Measurements from ENCODE around the gene ARVCF. TPM values are rescaled to one million over a fixed set of nuclear protein-coding genes. Genes with fewer than 3 reads are reported as not detected.

ARVCF gene
- total and polyA plus RNA-seq, 2 experiments from 2014 or later = 15.6 to 122 TPM

DNA sequence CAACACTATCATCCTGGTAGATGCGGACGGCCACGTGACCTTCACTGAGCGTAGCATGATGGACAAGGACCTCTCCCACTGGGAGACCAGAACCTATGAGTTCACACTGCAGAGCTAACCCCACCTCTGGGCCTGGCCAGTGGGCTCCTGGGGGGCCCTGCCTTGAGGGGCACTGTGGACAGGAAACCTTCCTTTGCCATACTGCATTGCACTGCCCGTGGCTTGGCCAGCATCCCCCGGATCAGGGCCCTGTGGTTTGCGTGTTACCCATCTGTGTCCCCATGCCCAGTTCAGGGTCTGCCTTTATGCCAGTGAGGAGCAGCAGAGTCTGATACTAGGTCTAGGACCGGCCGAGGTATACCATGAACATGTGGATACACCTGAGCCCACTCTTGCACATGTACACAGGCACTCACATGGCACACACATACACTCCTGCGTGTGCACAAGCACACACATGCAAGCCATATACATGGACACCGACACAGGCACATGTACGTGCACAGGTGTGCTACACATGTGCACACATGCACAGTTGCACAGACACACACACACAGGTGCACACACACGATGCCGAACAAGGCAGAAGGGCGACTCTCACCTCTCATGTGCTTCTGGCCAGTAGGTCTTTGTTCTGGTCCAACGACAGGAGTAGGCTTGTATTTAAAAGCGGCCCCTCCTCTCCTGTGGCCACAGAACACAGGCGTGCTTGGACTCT is 48.1 kb upstream of the ARVCF start:
- H3K79me2 ChIP-seq (replicated peaks; ENCODE audit: insufficient read depth) = no peaks in the 10 kb centered on the region
- no peaks in the 10 kb centered on the region for H3F3A ChIP-seq (replicated peaks; ENCODE audit: low read depth)
- no peak overlapping the region for H3K4me2 ChIP-seq
- H2AFZ ChIP-seq = no peak overlapping the region
- Mint-ChIP-seq H3K9me3 (no peaks in the 10 kb centered on the region), H3K36me3 (ENCODE audit: low read depth) (no peaks in the 10 kb centered on the region; the same call in 2 of the 3 replicates), H3K27me3 (ENCODE audit: insufficient read depth, low read depth, poor library complexity) (peaks cover 5% of the 10 kb centered on the region), H3K4me3 (no peak overlapping the region), H3K4me1 (no peaks in the 10 kb centered on the region), H3K27ac (no peak overlapping the region)
- ATAC-seq (no peak), DNase-seq (ENCODE audit: low spot score) (no peak)
- no peaks in the 10 kb centered on the region for H3K36me3 ChIP-seq (ENCODE audit: insufficient read depth)
- H4K20me1 ChIP-seq (replicated peaks; ENCODE audit: insufficient read depth) = no peaks in the 10 kb centered on the region
- H3K9me2 ChIP-seq (ENCODE audit: insufficient read depth) = no peaks in the 10 kb centered on the region
- TF ChIP-seq ZNF331 (CRISPR knock-in tag; IDR thresholded peaks at IDR 0.05; ENCODE audit: low read depth) (no peak), JUNB (IDR thresholded peaks at IDR 0.05; ENCODE audit: unreplicated experiment) (no peak), ZNF114 (CRISPR knock-in tag; IDR thresholded peaks at IDR 0.05) (no peak), POLR2AphosphoS5 (IDR thresholded peaks at IDR 0.05; ENCODE audit: low read depth) (no peak)
- H3K27ac ChIP-seq (ENCODE audit: low read depth) = no peak overlapping the region
- H3K4me1 ChIP-seq (ENCODE audit: insufficient read depth) = no peaks in the 10 kb centered on the region
- no peaks in the 10 kb centered on the region for H3K27me3 ChIP-seq (ENCODE audit: insufficient read depth)
- no peak overlapping the region for H3K4me3 ChIP-seq

GRCh38 chr22:20064140-20064480 is 47.5 kb upstream of the ARVCF start:
- Histone ChIP-seq H3K36me3 (ENCODE audit: insufficient read depth) (no peaks in the 10 kb centered on the region), H3K4me3 (no peak overlapping the region), H3K9me2 (ENCODE audit: insufficient read depth) (no peaks in the 10 kb centered on the region), H3K27me3 (ENCODE audit: insufficient read depth) (no peaks in the 10 kb centered on the region), H3K27ac (ENCODE audit: low read depth) (no peak overlapping the region), H3K4me2 (no peak overlapping the region), H2AFZ (no peak overlapping the region), H3K79me2 (replicated peaks; ENCODE audit: insufficient read depth) (no peaks in the 10 kb centered on the region), H3K4me1 (ENCODE audit: insufficient read depth) (no peaks in the 10 kb centered on the region), H4K20me1 (replicated peaks; ENCODE audit: insufficient read depth) (no peaks in the 10 kb centered on the region), H3F3A (replicated peaks; ENCODE audit: low read depth) (0 out of 2 replicates have a peak, but pooled peaks cover 4% of the 10 kb centered on the region)
- DNase-seq (ENCODE audit: low spot score) (no peak), ATAC-seq (no peak)
- Mint-ChIP-seq H3K36me3 (ENCODE audit: low read depth) (no peaks in the 10 kb centered on the region; the same call in 2 of the 3 replicates), H3K9me3 (no peaks in the 10 kb centered on the region), H3K27me3 (ENCODE audit: insufficient read depth, low read depth, poor library complexity) (peaks cover 5% of the 10 kb centered on the region), H3K4me1 (no peaks in the 10 kb centered on the region), H3K27ac (no peak overlapping the region), H3K4me3 (no peak overlapping the region)
- TF ChIP-seq ZNF114 (CRISPR knock-in tag; IDR thresholded peaks at IDR 0.05) (no peak), EZH2 (IDR thresholded peaks at IDR 0.05; ENCODE audit: low read depth, unreplicated experiment) (no peak), CREB1 (CRISPR knock-in tag; IDR thresholded peaks at IDR 0.05; ENCODE audit: low read depth) (no peak), NANOG (IDR thresholded peaks at IDR 0.05; ENCODE audit: borderline replicate concordance) (no peak), POLR2AphosphoS5 (IDR thresholded peaks at IDR 0.05; ENCODE audit: low read depth) (no peak), ETS1 (IDR thresholded peaks at IDR 0.05) (no peak)
- TF ChIP-seq, protein P1, sequence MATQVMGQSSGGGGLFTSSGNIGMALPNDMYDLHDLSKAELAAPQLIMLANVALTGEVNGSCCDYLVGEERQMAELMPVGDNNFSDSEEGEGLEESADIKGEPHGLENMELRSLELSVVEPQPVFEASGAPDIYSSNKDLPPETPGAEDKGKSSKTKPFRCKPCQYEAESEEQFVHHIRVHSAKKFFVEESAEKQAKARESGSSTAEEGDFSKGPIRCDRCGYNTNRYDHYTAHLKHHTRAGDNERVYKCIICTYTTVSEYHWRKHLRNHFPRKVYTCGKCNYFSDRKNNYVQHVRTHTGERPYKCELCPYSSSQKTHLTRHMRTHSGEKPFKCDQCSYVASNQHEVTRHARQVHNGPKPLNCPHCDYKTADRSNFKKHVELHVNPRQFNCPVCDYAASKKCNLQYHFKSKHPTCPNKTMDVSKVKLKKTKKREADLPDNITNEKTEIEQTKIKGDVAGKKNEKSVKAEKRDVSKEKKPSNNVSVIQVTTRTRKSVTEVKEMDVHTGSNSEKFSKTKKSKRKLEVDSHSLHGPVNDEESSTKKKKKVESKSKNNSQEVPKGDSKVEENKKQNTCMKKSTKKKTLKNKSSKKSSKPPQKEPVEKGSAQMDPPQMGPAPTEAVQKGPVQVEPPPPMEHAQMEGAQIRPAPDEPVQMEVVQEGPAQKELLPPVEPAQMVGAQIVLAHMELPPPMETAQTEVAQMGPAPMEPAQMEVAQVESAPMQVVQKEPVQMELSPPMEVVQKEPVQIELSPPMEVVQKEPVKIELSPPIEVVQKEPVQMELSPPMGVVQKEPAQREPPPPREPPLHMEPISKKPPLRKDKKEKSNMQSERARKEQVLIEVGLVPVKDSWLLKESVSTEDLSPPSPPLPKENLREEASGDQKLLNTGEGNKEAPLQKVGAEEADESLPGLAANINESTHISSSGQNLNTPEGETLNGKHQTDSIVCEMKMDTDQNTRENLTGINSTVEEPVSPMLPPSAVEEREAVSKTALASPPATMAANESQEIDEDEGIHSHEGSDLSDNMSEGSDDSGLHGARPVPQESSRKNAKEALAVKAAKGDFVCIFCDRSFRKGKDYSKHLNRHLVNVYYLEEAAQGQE (IDR thresholded peaks at IDR 0.05; ENCODE audit: unreplicated experiment) = no peak
- TF ChIP-seq, protein P2, sequence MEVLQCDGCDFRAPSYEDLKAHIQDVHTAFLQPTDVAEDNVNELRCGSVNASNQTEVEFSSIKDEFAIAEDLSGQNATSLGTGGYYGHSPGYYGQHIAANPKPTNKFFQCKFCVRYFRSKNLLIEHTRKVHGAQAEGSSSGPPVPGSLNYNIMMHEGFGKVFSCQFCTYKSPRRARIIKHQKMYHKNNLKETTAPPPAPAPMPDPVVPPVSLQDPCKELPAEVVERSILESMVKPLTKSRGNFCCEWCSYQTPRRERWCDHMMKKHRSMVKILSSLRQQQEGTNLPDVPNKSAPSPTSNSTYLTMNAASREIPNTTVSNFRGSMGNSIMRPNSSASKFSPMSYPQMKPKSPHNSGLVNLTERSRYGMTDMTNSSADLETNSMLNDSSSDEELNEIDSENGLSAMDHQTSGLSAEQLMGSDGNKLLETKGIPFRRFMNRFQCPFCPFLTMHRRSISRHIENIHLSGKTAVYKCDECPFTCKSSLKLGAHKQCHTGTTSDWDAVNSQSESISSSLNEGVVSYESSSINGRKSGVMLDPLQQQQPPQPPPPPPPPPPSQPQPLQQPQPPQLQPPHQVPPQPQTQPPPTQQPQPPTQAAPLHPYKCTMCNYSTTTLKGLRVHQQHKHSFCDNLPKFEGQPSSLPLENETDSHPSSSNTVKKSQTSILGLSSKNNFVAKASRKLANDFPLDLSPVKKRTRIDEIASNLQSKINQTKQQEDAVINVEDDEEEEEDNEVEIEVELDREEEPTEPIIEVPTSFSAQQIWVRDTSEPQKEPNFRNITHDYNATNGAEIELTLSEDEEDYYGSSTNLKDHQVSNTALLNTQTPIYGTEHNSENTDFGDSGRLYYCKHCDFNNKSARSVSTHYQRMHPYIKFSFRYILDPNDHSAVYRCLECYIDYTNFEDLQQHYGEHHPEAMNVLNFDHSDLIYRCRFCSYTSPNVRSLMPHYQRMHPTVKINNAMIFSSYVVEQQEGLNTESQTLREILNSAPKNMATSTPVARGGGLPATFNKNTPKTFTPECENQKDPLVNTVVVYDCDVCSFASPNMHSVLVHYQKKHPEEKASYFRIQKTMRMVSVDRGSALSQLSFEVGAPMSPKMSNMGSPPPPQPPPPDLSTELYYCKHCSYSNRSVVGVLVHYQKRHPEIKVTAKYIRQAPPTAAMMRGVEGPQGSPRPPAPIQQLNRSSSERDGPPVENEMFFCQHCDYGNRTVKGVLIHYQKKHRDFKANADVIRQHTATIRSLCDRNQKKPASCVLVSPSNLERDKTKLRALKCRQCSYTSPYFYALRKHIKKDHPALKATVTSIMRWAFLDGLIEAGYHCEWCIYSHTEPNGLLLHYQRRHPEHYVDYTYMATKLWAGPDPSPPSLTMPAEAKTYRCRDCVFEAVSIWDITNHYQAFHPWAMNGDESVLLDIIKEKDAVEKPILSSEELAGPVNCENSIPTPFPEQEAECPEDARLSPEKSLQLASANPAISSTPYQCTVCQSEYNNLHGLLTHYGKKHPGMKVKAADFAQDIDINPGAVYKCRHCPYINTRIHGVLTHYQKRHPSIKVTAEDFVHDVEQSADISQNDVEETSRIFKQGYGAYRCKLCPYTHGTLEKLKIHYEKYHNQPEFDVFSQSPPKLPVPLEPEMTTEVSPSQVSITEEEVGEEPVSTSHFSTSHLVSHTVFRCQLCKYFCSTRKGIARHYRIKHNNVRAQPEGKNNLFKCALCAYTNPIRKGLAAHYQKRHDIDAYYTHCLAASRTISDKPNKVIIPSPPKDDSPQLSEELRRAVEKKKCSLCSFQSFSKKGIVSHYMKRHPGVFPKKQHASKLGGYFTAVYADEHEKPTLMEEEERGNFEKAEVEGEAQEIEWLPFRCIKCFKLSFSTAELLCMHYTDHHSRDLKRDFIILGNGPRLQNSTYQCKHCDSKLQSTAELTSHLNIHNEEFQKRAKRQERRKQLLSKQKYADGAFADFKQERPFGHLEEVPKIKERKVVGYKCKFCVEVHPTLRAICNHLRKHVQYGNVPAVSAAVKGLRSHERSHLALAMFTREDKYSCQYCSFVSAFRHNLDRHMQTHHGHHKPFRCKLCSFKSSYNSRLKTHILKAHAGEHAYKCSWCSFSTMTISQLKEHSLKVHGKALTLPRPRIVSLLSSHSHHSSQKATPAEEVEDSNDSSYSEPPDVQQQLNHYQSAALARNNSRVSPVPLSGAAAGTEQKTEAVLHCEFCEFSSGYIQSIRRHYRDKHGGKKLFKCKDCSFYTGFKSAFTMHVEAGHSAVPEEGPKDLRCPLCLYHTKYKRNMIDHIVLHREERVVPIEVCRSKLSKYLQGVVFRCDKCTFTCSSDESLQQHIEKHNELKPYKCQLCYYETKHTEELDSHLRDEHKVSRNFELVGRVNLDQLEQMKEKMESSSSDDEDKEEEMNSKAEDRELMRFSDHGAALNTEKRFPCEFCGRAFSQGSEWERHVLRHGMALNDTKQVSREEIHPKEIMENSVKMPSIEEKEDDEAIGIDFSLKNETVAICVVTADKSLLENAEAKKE (CRISPR knock-in tag; IDR thresholded peaks at IDR 0.05) = no peak
